Neural progenitor cell (in vitro differentiated cells): ENCODE measurements around the gene CRISP3.

ENCODE experiments used
- EZH2 ChIP-seq: fragments of 200-600 bp; sonication (generic); IDR thresholded peaks from 2 replicates; pipeline ENCODE4 v1.6.1; 2017; ENCODE audit warnings: antibody characterized with exemption, mild to moderate bottlenecking, moderate library complexity
- EZH2phosphoT487 ChIP-seq: fragments of 200-600 bp; sonication (generic); IDR thresholded peaks from 2 replicates; pipeline ENCODE4 v1.6.1; 2017; ENCODE audit warnings: antibody characterized with exemption
- TF ChIP-seq, protein P1 (sequence below): fragments of 200-600 bp; sonication (generic); IDR thresholded peaks from 2 replicates; pipeline ENCODE4 v1.5.1; 2017; ENCODE audit warnings: antibody characterized with exemption, mild to moderate bottlenecking

- TF ChIP-seq EZH2 (no peak), EZH2phosphoT487 (no peak)
- TF ChIP-seq, protein P1, sequence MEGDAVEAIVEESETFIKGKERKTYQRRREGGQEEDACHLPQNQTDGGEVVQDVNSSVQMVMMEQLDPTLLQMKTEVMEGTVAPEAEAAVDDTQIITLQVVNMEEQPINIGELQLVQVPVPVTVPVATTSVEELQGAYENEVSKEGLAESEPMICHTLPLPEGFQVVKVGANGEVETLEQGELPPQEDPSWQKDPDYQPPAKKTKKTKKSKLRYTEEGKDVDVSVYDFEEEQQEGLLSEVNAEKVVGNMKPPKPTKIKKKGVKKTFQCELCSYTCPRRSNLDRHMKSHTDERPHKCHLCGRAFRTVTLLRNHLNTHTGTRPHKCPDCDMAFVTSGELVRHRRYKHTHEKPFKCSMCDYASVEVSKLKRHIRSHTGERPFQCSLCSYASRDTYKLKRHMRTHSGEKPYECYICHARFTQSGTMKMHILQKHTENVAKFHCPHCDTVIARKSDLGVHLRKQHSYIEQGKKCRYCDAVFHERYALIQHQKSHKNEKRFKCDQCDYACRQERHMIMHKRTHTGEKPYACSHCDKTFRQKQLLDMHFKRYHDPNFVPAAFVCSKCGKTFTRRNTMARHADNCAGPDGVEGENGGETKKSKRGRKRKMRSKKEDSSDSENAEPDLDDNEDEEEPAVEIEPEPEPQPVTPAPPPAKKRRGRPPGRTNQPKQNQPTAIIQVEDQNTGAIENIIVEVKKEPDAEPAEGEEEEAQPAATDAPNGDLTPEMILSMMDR: no peak
Measured at GRCh38 chr6:49736017-49736508, 8.1 kb downstream of the CRISP3 start.
